Left renal cortex interstitium (tissue), 4 donors: ENCODE data around the gene ZNF407. TPM values are rescaled to one million over a fixed set of nuclear protein-coding genes. Genes with fewer than 3 reads are reported as not detected.
"Not testable (repeated sequence)": the region's sequence is repeated elsewhere in the genome, so short reads cannot be mapped to it uniquely, and the experiment has no call there.

Source experiments
- DNase-seq, 4 donors: peaks; one replicate each; pipeline ENCODE4 v3.0.0-alpha.2; 2013; ENCODE audit warnings: low read depth in 4 of 4, low spot score in 2 of 4, missing footprints in 1 of 4
- polyA plus RNA-seq, 4 donors: library from polyadenylated mRNA; unstranded; fragments of 120-200 nt; gene quantifications; one replicate each; pipeline ENCODE4 v1.2.1, GENCODE V29; 2013; ENCODE audit not compliant: insufficient read length in 4 of 4

ZNF407 gene, protein sequence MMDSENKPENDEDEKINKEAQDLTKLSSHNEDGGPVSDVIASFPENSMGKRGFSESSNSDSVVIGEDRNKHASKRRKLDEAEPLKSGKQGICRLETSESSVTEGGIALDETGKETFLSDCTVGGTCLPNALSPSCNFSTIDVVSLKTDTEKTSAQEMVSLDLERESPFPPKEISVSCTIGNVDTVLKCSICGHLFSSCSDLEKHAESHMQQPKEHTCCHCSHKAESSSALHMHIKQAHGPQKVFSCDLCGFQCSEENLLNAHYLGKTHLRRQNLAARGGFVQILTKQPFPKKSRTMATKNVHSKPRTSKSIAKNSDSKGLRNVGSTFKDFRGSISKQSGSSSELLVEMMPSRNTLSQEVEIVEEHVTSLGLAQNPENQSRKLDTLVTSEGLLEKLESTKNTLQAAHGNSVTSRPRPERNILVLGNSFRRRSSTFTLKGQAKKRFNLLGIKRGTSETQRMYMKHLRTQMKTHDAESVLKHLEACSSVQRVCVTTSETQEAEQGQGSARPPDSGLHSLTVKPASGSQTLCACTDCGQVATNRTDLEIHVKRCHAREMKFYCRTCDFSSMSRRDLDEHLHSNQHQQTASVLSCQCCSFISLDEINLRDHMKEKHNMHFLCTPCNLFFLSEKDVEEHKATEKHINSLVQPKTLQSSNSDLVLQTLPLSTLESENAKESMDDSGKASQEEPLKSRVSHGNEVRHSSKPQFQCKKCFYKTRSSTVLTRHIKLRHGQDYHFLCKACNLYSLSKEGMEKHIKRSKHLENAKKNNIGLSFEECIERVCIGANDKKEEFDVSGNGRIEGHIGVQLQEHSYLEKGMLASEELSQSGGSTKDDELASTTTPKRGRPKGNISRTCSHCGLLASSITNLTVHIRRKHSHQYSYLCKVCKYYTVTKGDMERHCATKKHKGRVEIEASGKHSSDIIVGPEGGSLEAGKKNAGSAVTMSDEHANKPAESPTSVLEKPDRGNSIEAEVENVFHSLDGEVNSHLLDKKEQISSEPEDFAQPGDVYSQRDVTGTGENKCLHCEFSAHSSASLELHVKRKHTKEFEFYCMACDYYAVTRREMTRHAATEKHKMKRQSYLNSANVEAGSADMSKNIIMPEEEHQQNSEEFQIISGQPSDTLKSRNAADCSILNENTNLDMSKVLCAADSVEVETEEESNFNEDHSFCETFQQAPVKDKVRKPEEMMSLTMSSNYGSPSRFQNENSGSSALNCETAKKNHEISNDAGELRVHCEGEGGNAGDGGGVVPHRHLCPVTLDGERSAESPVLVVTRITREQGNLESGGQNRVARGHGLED (N-terminal part only)
- polyA plus RNA-seq: 10 to 100 TPM in 3 of 4 donors, 1 to 10 TPM in 1; 9.8 to 10.1 (median 10.1) TPM

GRCh38 chr18:74597662-74598349 lies at the start of gene ZNF407:
Gene ZNF407, plus strand, starts transcription at chr18:74597870. Its CDS starts 33,150 bp downstream, at chr18:74631020.
- DNase-seq: peak; percentile 92 to 97 (median 93)

DNA sequence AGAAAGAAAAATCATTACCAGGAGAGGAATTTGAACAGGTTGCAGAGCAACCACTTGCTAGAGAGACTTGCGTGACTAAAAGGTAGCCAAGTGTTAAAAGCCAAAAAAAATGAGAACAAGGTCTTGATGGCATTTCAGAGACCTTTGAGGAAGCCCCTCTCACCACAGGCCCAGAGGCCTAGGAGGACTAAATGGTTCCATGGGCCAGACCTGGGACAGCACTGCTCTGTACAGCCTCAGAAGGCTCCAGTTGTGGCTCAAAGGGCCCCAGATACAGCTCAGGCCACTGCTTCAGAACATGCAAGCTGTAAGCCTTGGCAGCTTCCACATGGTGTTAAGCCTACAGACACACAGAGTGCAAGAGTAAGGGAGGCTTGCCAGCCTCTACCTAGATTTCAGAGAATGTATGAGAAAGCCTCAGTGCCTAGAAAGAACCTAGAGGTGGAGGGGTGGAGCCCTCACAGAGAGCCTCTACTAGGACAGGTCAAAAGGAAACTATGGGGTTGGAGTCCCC lies 48.0 kb upstream of the ZNF407 start:
- no peak for DNase-seq

DNA sequence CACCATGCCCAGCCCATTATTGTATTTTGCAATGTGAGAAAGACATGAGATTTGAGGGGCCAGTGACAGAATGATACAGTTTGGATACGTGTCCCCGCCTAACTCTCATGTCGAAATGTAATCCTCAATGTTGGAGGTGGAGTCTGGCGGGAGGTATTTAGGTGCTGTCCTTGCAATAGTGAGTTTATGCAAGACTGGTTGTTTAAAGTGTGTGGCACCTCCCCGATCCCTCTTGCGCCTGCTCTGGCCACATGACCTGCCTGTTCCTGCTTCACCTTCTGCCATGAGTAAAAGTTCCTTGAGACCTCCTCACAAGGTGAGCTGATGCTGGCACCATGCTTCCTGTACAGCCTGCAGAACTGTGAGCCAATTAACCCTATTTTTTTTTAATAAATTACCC lies 46.8 kb upstream of the ZNF407 start:
- DNase-seq: no peak

GRCh38 chr18:74551452-74551851 lies 46.2 kb upstream of the ZNF407 start:
- no peak for DNase-seq

DNA sequence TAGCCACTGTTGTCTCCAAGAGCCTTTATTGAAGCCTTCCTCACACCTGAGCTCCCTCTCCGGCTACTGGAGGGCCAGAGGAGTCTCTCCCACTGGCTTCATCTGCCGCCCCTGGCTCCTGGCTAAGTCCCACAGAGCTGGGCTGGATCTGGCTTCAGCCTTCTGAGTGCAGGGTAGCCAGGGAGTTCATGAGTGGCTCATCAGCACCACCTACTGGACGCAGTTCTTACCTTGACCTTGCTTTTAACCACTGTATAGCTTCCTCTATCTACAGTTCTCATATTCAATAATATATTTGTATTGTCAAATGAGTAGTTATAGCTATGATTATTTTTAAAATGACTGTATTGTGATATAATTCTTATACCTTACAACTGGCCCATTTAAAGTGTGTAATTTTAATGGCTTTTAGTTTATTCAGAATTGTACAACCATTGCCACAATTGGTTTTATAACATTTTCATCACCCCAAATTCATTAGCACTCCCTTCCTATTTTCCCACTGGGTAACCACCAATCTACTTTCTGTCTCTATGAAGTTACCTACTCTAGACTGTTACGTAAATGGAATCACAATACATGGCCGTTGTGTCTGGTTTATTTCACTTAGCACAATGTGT lies 45.6 kb upstream of the ZNF407 start:
- DNase-seq: peak; percentile 50 to 81 (median 59)

DNA sequence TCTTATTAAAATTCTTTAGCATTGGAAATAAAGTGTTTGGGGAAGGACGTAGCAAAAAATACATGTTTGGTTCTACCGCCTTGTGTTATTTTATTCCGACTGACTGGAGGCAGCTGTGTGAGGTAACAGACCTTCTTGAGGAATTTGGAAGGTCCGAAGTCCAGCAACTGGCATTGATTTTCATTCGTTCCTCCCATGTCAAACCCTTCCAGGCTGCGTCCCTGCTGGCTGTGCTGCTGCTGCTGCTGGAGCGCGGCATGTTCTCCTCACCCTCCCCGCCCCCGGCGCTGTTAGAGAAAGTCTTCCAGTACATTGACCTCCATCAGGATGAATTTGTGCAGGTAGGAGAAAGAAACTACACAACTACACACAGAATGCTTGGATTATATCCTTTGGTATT lies 41.5 kb upstream of the ZNF407 start:
- DNase-seq: no peak

- no peak for DNase-seq
Measured at GRCh38 chr18:74558096-74558495, 39.6 kb upstream of the ZNF407 start.

- no peak for DNase-seq
Measured at GRCh38 chr18:74562131-74562730, 35.4 kb upstream of the ZNF407 start.

GRCh38 chr18:74562775-74563174 lies 34.9 kb upstream of the ZNF407 start:
- DNase-seq: no peak

GRCh38 chr18:74563999-74564398 lies 33.7 kb upstream of the ZNF407 start:
- DNase-seq: no peak

DNA sequence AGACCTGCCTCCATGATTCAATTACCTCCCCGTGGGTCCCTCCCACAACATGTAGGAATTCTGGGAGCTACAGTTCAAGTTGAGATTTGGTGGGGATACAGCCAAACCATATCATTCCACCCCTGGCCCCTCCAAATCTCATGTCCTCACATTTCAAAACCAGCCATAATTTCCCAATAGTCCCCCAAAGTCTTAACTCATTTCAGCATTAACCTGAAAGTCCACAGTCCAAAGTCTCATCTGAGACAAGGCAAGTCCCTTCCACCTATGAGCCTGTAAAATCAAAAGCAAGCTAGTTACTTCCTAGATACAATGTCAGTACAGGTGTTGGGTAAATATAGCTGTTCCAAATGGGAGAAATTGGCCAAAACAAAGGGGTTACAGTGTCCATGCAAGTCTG lies 32.5 kb upstream of the ZNF407 start:
- not testable (repeated sequence) for DNase-seq

- DNase-seq: not testable (repeated sequence)
Measured at GRCh38 chr18:74565993-74566392, 31.7 kb upstream of the ZNF407 start.

DNA sequence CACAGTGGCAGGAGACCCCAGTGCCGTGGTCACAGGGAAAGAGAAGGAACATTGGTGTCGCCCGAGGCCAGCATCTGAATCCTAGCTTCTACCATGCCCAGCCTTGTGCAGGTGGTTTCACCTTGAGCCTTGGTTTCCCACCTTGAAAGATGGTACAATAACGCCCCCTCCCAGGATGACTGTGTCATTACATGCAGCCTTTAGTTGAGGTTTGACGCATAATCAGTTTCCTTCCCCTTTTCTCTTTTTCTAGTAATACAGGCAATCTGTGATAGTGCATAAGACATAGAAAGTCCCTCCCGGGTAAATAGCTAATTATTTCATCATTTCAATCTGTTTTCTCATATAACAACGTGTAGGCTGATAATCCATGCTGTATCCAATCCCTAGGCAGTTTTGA lies 29.8 kb upstream of the ZNF407 start:
- no peak for DNase-seq

- DNase-seq: no peak
Measured at GRCh38 chr18:74569401-74569800, 28.3 kb upstream of the ZNF407 start.

DNA sequence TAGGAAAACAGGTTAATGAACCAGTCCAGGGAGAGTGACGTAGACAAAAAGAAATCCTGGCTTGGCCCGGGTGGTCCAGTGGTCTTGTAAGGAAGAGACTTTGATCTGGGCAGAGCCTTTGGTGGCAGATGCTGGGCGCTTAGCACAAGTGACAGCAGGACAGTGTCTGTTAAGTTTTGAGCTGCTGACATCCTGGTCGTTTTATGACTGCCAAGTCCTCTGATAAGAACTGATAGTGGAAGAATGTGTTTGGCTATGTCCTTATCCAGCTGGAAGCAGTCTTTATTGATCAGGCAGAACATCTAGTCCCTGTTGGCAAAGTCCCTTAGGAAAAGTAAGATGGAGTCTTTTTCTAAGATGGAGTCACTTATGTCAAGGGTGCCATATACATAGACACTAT lies 27.4 kb upstream of the ZNF407 start:
- no peak for DNase-seq

DNA sequence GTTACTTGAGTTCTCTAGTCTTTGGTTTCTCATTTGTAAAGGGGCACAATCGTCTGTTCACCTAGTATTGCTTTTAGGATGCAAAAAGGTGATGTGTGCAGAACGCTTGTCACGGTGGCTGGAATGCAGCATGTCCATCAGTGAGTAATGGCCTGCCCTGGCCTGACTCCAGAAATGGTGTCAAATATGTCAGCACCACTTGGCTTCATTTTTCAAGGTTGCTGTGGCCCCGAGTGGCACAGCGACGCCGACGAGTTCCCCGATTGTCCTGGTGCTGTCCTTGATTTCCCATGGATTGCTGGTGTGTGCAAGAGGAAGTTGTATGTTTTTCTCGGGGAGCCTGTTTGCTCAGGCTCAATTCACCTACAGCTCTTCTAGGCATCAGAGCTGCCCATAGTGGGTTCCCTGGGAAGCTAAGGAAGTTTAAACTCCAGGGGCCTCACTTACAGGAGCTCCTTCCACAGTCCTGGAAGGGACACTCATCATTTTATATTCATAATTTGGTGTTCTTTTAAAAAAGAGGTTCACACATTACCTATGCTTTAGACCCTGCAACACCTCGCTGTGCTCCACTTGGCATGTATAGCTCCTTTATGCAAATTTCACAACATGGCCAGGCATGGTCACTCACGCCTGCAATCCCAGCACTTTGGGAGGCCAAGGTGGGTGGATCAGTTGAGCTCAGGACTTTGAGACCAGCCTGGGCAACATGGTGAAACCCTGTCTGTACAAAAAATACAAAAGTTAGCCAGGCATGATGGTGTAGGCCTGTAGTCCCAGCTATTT lies 25.6 kb upstream of the ZNF407 start:
- DNase-seq: no peak

GRCh38 chr18:74573053-74573452 lies 24.6 kb upstream of the ZNF407 start:
- no peak for DNase-seq

DNA sequence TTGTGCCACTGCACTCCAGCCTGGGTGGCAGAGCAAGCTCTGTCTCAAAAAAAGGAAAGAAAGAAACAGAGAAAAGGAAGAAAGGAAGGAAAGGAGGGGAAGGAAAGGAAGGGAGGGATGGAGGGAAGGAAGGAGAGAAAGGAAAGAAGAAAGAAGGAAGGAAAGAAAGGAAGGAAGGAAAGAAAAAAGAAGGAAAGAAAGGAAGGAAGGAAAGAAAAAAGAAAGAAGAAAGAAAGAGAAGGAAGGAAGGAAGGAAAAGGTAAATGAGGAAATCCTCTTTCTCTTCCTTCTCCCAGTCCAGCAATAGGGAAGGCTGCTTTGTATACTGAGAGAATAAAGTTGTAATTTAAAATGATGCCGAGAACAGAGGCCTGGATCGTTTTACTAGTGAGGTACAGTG lies 22.8 kb upstream of the ZNF407 start:
- no peak for DNase-seq
